ENCODE results near the gene NAA80.

Gene NAA80

DNA sequence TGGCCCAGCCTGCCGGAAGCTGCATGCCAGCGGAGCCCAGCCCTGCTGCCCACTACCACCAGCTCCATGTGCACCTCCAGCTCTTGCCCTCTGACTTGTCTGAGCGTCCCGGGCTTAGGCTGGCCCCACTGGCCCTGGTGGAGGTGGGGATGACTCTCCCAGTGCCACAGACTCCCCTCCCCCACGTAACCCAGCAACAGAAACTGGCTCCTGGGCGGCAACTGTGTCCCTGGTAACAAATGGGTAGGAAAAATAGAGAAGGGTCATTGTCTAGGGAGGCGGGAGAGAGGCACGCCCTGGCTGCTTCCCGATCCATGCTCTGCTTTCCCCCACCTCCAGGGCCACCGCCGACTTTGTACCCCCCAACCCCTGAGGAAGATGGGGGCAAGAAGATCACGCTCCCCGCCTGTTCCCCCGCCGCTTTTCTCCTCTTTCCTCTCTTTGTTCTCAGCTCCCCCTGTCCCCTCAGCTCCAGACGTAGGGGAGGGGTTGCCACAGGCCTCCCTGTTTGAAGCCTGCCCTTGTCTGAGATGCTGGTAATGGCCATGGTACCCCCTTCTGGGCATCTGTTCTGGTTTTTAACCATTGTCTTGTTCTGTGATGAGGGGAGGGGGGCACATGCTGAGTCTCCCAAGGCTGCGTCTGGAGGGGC is 41.0 kb downstream of the NAA80 start:
- no peak for DNase-seq (ENCODE audit: low spot score)

DNA sequence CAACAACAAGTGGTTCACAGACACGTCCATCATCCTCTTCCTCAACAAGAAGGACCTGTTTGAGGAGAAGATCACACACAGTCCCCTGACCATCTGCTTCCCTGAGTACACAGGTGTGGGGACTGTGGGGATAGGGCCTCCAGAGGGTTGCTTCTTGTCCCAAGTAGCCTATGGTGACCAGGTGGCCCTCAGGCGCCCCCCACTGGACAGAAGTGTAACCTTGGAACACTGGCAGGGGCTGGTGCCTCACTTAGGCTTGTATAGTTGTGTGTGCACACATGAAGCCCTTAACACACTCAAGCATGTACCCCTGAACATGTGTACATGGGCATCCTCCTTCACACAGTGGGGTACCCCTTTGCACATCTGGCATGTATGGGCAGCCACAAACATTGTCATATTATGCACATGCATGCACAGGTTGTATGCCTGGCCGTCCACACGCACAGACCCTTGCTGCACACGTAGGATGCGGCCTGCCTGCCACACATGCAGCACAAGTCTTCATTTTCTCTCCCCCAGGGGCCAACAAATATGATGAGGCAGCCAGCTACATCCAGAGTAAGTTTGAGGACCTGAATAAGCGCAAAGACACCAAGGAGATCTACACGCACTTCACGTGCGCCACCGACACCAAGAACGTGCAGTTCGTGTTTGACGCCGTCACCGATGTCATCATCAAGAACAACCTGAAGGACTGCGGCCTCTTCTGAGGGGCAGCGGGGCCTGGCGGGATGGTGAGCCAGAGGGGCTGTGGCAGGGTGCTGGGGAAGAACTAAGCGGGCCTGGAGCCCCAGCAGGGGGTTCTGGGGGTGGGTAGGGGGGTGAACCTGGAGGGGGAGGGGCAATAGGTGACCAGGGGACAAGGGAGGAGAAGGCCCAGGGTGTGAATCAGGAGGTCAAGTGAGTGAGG is 42.0 kb downstream of the NAA80 start:
- peak; percentile 51 for DNase-seq (ENCODE audit: low spot score)

DNA sequence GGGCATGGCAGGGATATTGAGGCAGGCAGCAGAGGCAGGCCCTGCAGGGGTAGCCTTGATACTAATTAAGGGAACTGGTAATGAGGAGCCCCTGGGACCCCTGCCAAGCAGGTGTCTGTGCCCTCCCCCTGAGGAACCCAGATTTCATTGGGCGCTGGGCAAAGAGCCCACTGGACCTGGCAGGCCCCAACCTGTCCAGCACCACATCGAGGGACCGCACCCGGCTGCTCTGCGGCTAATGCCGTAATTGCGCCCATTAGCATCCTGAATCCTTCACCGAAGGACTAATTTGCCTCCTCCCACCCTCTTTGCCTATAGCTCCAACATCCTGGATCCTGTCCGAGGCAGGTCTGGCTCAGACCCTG is 44.0 kb downstream of the NAA80 start:
- DNase-seq (ENCODE audit: low spot score) = no peak

DNA sequence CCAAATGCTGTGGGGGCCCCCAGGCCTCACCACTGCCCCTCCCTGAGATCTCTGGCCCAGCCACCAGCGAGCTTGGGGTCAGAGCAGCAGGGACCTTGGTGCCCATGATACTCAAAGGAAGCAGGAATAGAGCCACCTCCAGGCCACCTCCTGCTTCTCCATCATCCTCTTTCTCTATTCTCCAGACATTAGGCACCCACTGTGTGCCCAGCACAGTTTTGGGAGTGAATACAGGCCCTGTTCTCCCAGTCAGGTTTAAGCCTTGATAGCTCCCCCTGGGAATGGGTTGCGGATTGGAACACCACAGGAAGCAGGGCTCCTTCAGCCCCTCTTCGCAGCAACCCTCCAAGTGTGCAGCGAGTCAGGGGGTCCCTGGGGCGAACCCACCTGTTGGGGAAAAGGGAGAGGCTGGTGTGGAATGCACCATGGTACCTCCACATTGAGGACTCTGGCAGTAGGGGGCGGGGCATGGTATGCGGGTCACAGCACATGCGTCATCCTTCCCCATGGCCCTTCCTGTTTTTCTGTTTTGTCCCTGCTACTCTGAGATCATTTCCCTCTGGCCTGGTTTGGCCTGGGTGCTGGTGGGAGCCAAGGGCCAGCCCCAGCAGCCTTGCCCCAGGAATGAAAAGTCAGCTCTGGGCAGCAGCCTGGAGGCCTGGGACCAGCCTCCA is 44.5 kb downstream of the NAA80 start:
- no peak for DNase-seq (ENCODE audit: low spot score)

DNA sequence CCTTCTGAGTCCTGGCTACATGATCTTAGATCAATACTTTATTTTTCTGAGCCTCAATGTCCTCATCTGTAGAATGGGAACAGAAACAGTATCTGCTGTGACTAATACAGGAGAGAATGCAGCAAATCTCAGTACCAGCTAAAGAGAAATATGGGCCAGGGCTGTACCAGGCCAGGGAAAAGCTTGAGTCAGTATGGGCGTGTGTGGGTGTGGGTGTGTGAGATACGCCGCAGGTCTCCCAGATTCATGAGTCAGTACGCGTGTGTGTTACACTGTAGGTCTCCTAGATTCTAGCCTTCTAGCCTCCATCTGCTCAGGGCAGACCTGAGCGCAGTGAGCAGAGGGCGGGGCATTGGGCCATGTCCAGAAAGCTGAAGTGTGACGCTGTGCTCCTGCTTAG is 48.0 kb downstream of the NAA80 start:
- DNase-seq (ENCODE audit: low spot score) = peak; percentile 64

DNA sequence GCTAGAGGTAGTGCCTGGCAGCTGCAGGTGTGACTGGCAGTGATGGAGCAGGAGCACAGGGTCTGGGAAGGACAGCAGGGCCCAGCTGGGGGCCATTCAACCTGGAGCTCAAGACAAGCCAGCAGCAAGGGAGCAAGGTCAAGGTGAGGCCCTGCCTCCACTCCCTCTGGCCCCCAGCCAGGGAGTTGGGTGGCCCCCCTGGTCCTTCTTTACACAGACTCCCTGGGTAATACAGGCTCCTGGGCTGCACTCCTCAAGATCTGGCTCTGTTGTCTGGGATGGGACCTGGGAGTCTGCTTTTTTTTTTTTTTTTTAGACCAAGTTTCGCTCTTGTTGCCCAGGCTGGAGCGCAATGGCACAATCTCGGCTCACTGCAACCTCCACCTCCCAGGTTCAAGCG is 48.7 kb downstream of the NAA80 start:
- DNase-seq (ENCODE audit: low spot score) = no peak

DNA sequence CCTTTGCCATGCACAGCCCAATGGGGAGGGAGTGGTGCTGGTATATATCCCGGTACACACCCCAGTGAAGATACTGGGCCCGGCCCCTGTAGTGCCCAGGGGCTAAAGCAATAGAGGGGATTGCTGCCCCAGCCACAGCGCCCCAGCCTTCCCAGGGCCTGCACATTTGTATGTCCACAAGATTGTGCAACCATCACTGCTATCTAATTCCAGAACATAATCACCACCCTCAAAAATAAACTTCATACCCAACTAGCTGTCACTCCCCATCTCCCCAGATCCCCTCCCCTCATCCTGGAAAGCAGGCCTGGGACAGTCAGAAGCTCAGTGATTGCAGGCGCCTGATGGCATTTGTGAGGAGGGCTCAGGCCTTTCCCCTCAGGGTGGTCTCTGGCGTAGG is 49.7 kb downstream of the NAA80 start:
- DNase-seq (ENCODE audit: low spot score) = no peak

DNA sequence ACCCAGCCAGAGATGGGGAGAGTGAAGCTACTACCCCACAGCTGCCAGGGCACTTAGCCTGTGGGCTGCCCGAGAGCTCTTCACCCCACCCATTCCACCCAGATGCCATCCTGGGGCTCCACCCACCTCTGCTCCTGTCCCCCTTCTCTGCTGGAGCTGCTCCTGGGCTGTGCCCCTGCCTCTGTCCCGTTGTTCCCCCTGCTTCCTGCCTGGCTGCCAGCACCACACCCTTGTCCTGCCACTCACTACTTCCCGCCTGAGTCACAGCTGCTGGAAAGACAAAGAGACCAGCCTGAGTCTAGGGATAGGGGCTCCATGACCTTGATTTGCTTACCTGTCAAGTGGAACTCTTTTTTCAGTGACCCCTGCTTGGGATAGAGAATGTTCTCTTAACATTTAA is 50.8 kb downstream of the NAA80 start:
- DNase-seq (ENCODE audit: low spot score) = no peak

DNA sequence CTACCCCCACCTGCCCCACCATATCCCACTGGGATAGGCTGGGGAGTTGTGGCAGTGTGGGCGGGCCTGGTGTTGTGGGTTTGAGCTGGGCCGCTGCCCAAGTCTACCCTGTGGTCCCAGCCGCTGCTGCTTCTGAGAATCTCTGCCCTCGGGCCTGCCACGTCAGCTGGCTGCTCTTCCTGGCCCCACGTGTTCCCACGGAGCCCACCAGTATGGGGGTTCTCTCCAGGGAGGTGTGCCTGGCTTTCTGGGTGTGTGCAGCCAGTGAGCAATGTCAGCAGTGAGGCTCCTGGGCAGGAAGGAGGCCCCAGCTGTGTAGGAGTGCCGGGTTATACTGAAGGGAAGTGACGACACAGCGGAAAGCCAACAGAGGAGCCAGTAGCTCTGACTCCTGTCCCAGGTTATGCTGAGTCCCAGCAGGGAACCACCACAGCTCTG is 52.7 kb downstream of the NAA80 start:
- no peak for DNase-seq (ENCODE audit: low spot score)

Measured in hematopoietic multipotent progenitor cell treated with erythropoietin and hydrocortisone succinate and interleukin-3 and kit ligand, for 17 days (in vitro differentiated cells).